ENCODE data around the gene ITGA8. TPM values are rescaled to one million over a fixed set of nuclear protein-coding genes. Genes with fewer than 3 reads are reported as not detected.

Gene ITGA8
- total RNA-seq, 2 experiments from 2014 or later, result not detected

GRCh38 chr10:15658069-15658702, 61.5 kb downstream of the ITGA8 start:
- ChIA-PET POLR2A (no interaction called here), CTCF (no interaction called here)
- Histone ChIP-seq H3K27me3 (ENCODE audit: control insufficient read depth in 1 of 2, insufficient read depth in 2 of 2, low read length in 2 of 2) (no peaks in the 10 kb centered on the region), H3K27ac (ENCODE audit: low read depth in 1 of 2, low read length in 2 of 2) (no peak overlapping the region), H3K36me3 (ENCODE audit: insufficient read depth, low read length) (no peaks in the 10 kb centered on the region), H3K4me3 (ENCODE audit: low read length) (no peak overlapping the region), H3K9me3 (ENCODE audit: control insufficient read depth in 1 of 2, insufficient read depth in 1 of 2, low read length in 2 of 2) (no peaks in the 10 kb centered on the region), H3K4me1 (ENCODE audit: insufficient read depth, low read length) (no peaks in the 10 kb centered on the region)
- H3K9me3 Mint-ChIP-seq, result no peaks in the 10 kb centered on the region
- no peak overlapping the region for H3K27ac Mint-ChIP-seq
- no peak for DNase-seq
- ATAC-seq (ENCODE audit: poor library complexity), result no peak
- no peaks in the 10 kb centered on the region for H3K36me3 Mint-ChIP-seq (ENCODE audit: low read depth)
- H3K4me3 Mint-ChIP-seq, result no peak overlapping the region
- no peaks in the 10 kb centered on the region for H3K4me1 Mint-ChIP-seq (ENCODE audit: low read depth)
- TF ChIP-seq CTCF (IDR thresholded peaks at IDR 0.05), result no peak
- intact Hi-C loops (cut with DNase I, micrococcal nuclease), result no loop called here
- peaks cover 9% of the 10 kb centered on the region for H3K27me3 Mint-ChIP-seq

- intact Hi-C loops (cut with DNase I, micrococcal nuclease), result no loop called here
- H3K4me3 ChIP-seq (ENCODE audit: low read length), result no peak overlapping the region
Measured at GRCh38 chr10:15652757-15653156, 67.0 kb downstream of the ITGA8 start.

GRCh38 chr10:15652117-15652516, 67.6 kb downstream of the ITGA8 start:
- no peak for ATAC-seq (ENCODE audit: poor library complexity)
- no peaks in the 10 kb centered on the region for H3K4me1 Mint-ChIP-seq (ENCODE audit: low read depth)
- POLR2A ChIA-PET, result no interaction called here

More at GRCh38 chr10:15652757-15653156, 67.0 kb downstream of the ITGA8 start:
- no peak overlapping the region for H3K27ac Mint-ChIP-seq
- H3K4me3 Mint-ChIP-seq, result no peak overlapping the region
- no peaks in the 10 kb centered on the region for H3K9me3 ChIP-seq (ENCODE audit: control insufficient read depth in 1 of 2, insufficient read depth in 1 of 2, low read length in 2 of 2)
- no peaks in the 10 kb centered on the region for H3K36me3 Mint-ChIP-seq (ENCODE audit: low read depth)
- no peaks in the 10 kb centered on the region for H3K4me1 Mint-ChIP-seq (ENCODE audit: low read depth)
- H3K27ac ChIP-seq (ENCODE audit: low read depth in 1 of 2, low read length in 2 of 2), result no peak overlapping the region
- DNase-seq, result no peak
- no peaks in the 10 kb centered on the region for H3K9me3 Mint-ChIP-seq
- no peaks in the 10 kb centered on the region for H3K27me3 ChIP-seq (ENCODE audit: control insufficient read depth in 1 of 2, insufficient read depth in 2 of 2, low read length in 2 of 2)
- no peak for TF ChIP-seq CTCF (IDR thresholded peaks at IDR 0.05)
- H3K4me1 ChIP-seq (ENCODE audit: insufficient read depth, low read length), result no peaks in the 10 kb centered on the region
- ChIA-PET POLR2A (no interaction called here), CTCF (no interaction called here)
- H3K27me3 Mint-ChIP-seq, result no peaks in the 10 kb centered on the region
- no peak for ATAC-seq (ENCODE audit: poor library complexity)
- H3K36me3 ChIP-seq (ENCODE audit: insufficient read depth, low read length), result no peaks in the 10 kb centered on the region

More at GRCh38 chr10:15652117-15652516, 67.6 kb downstream of the ITGA8 start:
- no peak overlapping the region for H3K27ac Mint-ChIP-seq
- H3K36me3 Mint-ChIP-seq (ENCODE audit: low read depth), result no peaks in the 10 kb centered on the region
- intact Hi-C loops (cut with DNase I, micrococcal nuclease), result no loop called here
- H3K36me3 ChIP-seq (ENCODE audit: insufficient read depth, low read length), result no peaks in the 10 kb centered on the region
- no peaks in the 10 kb centered on the region for H3K4me1 ChIP-seq (ENCODE audit: insufficient read depth, low read length)
- no peak for TF ChIP-seq CTCF (IDR thresholded peaks at IDR 0.05)
- DNase-seq, result no peak
- no peak overlapping the region for H3K4me3 Mint-ChIP-seq
- H3K27ac ChIP-seq (ENCODE audit: low read depth in 1 of 2, low read length in 2 of 2), result no peak overlapping the region
- no peaks in the 10 kb centered on the region for H3K27me3 ChIP-seq (ENCODE audit: control insufficient read depth in 1 of 2, insufficient read depth in 2 of 2, low read length in 2 of 2)
- H3K4me3 ChIP-seq (ENCODE audit: low read length), result no peak overlapping the region
- no peaks in the 10 kb centered on the region for H3K27me3 Mint-ChIP-seq
- H3K9me3 ChIP-seq (ENCODE audit: control insufficient read depth in 1 of 2, insufficient read depth in 1 of 2, low read length in 2 of 2), result no peaks in the 10 kb centered on the region
- CTCF ChIA-PET, result no interaction called here
- H3K9me3 Mint-ChIP-seq, result no peaks in the 10 kb centered on the region
